Left ventricle myocardium inferior (tissue), 1 donor: ENCODE measurements around the gene NAT9. TPM values are rescaled to one million over a fixed set of nuclear protein-coding genes. Genes with fewer than 3 reads are reported as not detected.

Experiments
- DNase-seq: peaks from one replicate; pipeline ENCODE4 v3.0.0-alpha.2; 2020
- H3K27ac ChIP-seq: fragments of 200-600 bp; replicated peaks from 2 replicates; pipeline ENCODE4 v1.8.0; 2021
- H3K27me3 ChIP-seq: fragments of 200-600 bp; 2 replicates; pipeline ENCODE4 v1.8.0; 2021; ENCODE audit warnings: low read depth
- H3K36me3 ChIP-seq: fragments of 200-600 bp; 2 replicates; pipeline ENCODE4 v1.8.0; 2021
- H3K4me1 ChIP-seq: fragments of 200-600 bp; 2 replicates; pipeline ENCODE4 v1.8.0; 2021
- H3K4me3 ChIP-seq: fragments of 200-600 bp; 2 replicates; pipeline ENCODE4 v1.8.0; 2021; ENCODE audit warnings: mild to moderate bottlenecking, moderate library complexity
- H3K9me3 ChIP-seq: fragments of 200-600 bp; replicated peaks from 2 replicates; pipeline ENCODE4 v1.8.0; 2021
- CTCF ChIP-seq: fragments of 200-600 bp; IDR thresholded peaks from 2 replicates; pipeline ENCODE4 v1.8.0; 2021; ENCODE audit warnings: antibody characterized with exemption, mild to moderate bottlenecking, borderline replicate concordance
- intact Hi-C: fragments of 100-400 bp; cut with micrococcal nuclease; formaldehyde crosslinking; loops from one replicate; pipeline ENCODE4 v1.11.0; 2022
- total RNA-seq: library from RNA; stranded (reverse); fragmentation: NEBNext Ultra II Directional; extraction: Animal tissue kit (Norgen Biotek cat#: 25700); gene quantifications from one replicate; pipeline ENCODE4 v1.2.1, GENCODE V29; 2021
- donor health status: DM: no; HTN: yes; CAD: no; lungs with severe emphysema.

NAT9 gene
- total RNA-seq, 1 donor from 2014 or later: 18.6 TPM

- no peaks in the 10 kb centered on the region for H3K9me3 ChIP-seq
- peak; percentile 89 for TF ChIP-seq CTCF
- H3K27me3 ChIP-seq: no peaks in the 10 kb centered on the region
- peaks cover 65% of the 10 kb centered on the region for H3K4me1 ChIP-seq
- peak; percentile 64 for DNase-seq
- H3K36me3 ChIP-seq: peaks cover 32% of the 10 kb centered on the region
- H3K27ac ChIP-seq: peak overlapping the region; percentile 89
- intact Hi-C loops: no loop called here
- H3K4me3 ChIP-seq: no peak overlapping the region
Measured at GRCh38 chr17:74770498-74771318, 5.4 kb downstream of the NAT9 start.

DNA sequence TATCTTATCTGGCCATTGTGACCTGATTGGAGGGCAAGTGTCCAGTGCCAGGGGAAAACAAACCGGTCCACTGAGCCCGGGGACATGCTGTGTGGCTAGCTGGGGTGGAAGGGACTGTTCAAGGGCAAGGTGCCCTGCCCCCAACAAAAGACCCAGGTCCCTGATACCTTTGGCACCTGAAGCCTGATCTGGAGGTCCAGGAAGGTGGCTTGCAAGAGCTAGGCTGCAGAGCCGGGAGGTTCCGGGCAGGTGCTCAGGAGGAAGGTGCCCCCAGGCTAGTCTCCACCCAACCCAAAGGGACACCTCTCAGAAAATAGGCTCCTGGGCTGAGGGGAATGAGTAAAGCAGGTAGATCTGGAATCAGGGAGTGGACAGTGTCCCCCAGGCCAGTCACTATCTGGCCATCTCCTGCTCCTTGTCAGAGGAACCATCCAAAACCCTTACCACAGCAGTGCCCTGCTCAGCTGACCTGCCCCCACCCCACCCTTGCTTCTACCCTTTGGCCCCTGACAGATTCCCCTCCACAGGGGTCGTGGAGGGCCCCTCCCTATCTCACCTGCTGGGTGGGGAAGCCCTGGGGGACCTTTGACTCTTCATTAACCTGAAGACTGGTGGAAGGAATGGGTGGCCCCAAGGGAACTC lies 6.2 kb downstream of the NAT9 start:
- H3K27ac ChIP-seq: peak overlapping the region; percentile 89
- no peak overlapping the region for H3K4me3 ChIP-seq
- peaks cover 58% of the 10 kb centered on the region for H3K4me1 ChIP-seq
- peaks cover 32% of the 10 kb centered on the region for H3K36me3 ChIP-seq
- TF ChIP-seq CTCF: no peak
- no peaks in the 10 kb centered on the region for H3K9me3 ChIP-seq
- no peak for DNase-seq
- intact Hi-C loops: no loop called here
- no peaks in the 10 kb centered on the region for H3K27me3 ChIP-seq

DNA sequence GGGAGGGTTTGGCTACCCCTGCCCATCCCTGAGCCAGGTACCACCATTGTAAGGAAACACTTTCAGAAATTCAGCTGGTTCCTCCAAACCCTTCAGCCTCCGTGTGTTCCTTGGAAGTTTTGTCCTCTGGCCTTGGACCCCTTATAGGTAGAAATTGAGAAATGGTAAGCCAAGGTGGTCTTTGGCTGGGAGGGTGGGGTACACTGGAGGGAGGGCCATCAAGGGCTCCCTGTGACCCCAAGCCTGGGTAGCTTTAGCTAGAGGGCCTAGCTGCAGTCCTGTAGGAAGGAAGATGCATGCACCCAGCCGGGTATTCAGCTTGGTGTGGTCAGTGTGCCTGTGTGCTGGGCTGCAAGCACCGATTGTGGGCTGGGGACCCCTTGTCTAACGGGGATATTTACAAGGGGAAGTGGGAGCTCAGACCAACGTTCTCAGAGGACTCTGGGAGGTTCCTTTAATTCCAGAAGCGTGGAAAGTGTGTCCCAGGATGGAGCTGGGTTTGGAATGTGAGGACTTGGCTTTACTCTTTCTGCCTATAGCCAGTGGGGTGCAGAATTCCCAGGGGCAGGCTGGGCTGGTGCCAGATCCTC lies 6.8 kb downstream of the NAT9 start:
- no peaks in the 10 kb centered on the region for H3K9me3 ChIP-seq
- no peak for DNase-seq

DNA sequence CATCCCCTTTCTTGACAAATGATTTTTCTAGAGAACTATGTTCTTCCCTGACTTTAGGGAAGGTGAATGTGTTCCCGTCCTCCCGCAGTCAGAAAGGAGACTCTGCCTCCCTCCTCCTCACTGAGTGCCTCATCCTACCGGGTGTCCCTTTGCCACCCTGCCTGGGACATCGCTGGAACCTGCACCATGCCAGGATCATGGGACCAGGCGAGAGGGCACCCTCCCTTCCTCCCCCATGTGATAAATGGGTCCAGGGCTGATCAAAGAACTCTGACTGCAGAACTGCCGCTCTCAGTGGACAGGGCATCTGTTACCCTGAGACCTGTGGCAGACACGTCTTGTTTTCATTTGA lies 7.4 kb downstream of the NAT9 start:
- Histone ChIP-seq H3K27ac (peak overlapping the region; percentile 89), H3K4me1 (peaks cover 58% of the 10 kb centered on the region), H3K36me3 (peaks cover 30% of the 10 kb centered on the region), H3K9me3 (no peaks in the 10 kb centered on the region), H3K27me3 (no peaks in the 10 kb centered on the region), H3K4me3 (no peak overlapping the region)
- no peak for TF ChIP-seq CTCF
- DNase-seq: peak; percentile 38
- intact Hi-C loops: no loop called here

More for the DNA sequence above, 6.8 kb downstream of the NAT9 start:
- Histone ChIP-seq H3K36me3 (peaks cover 32% of the 10 kb centered on the region), H3K4me3 (no peak overlapping the region), H3K4me1 (peaks cover 58% of the 10 kb centered on the region), H3K27ac (peak overlapping the region; percentile 89), H3K27me3 (no peaks in the 10 kb centered on the region)
- intact Hi-C loops: no loop called here
- no peak for TF ChIP-seq CTCF

DNA sequence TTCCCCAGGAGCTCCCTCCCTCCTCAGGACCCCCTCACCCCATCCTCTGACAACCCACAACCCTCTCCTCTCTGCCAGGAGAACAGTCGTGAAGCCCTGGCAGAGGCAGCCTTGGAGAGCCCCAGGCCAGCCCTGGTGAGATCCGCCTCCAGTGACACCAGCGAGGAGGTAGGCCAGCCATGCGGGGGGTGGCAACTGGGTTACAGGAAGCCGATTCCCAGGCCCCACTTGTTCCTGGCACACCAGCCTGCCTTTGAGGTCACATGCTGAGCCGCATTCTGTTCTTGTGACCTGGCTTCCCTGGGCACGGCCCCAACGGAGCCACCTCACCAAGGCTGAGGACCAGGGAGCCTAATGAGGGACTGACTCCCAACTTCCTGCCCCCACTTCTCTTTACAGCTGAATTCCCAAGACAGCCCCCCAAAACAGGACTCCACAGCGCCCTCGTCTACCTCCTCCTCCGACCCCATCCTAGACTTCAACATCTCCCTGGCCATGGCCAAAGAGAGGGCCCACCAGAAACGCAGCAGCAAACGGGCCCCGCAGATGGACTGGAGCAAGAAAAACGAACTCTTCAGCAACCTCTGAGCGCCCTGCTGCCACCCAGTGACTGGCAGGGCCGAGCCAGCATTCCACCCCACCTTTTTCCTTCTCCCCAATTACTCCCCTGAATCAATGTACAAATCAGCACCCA lies 7.9 kb downstream of the NAT9 start:
- no peak for TF ChIP-seq CTCF
- peak; percentile 84 for DNase-seq
- Histone ChIP-seq H3K27me3 (no peaks in the 10 kb centered on the region), H3K27ac (peak overlapping the region; percentile 89), H3K4me3 (peak overlapping the region; percentile 9), H3K36me3 (peaks cover 25% of the 10 kb centered on the region), H3K4me1 (peaks cover 62% of the 10 kb centered on the region), H3K9me3 (no peaks in the 10 kb centered on the region)
- intact Hi-C loops: no loop called here
